Measurements from ENCODE around the gene D2HGDH. TPM values are rescaled to one million over a fixed set of nuclear protein-coding genes. Genes with fewer than 3 reads are reported as not detected.
"Not testable (repeated sequence)": the region's sequence is repeated elsewhere in the genome, so short reads cannot be mapped to it uniquely, and the experiment has no call there.

The D2HGDH gene
- total and polyA plus RNA-seq, 10 of the 15 experiments (the other 5 are each of a cell fraction or from before 2014, with no cell fraction given), result 0.52 to 32.1 (median 11.0) TPM

- POLR2A ChIA-PET; H3K79me2 ChIP-seq (ENCODE audit: control insufficient read depth, insufficient read depth, low read length); RAD21 ChIA-PET (ENCODE audit: unreplicated experiment); intact Hi-C loops (cut with micrococcal nuclease; ENCODE audit: unreplicated experiment); H3K9me3 ChIP-seq (replicated peaks; ENCODE audit: control insufficient read depth, insufficient read depth, low read length); H3K9ac ChIP-seq (ENCODE audit: control insufficient read depth, insufficient read depth, low read length); DNase-seq (ENCODE audit: low read depth, low spot score); SMC1A ChIA-PET (ENCODE audit: uncharacterized antibody, unreplicated experiment); CTCF ChIA-PET; BruUV-seq (replicated peaks); H3K4me1 ChIP-seq (ENCODE audit: control insufficient read depth, insufficient read depth, low read length); H3K27me3 ChIP-seq (replicated peaks in 1 of 2; ENCODE audit: control insufficient read depth in 2 of 2, insufficient read depth in 2 of 2, low read length in 1 of 2); H3K27ac ChIP-seq (ENCODE audit: control insufficient read depth, insufficient read depth); H3K4me2 ChIP-seq (ENCODE audit: control insufficient read depth, insufficient read depth); H2AFZ ChIP-seq (ENCODE audit: control insufficient read depth, low read depth, low read length); in situ Hi-C loops (cut with MboI); H4K20me1 ChIP-seq (ENCODE audit: control insufficient read depth, insufficient read depth); ATAC-seq; H3K4me3 ChIP-seq; FAIRE-seq: not testable (repeated sequence)
- 99% methylated on average over 15 of the region's 15 CpGs for WGBS (ENCODE audit: insufficient coverage, insufficient replicate concordance, low lambda C conversion rate, missing lambda C conversion rate)
- peaks cover 2 to 10% of the 10 kb centered on the region in 2 experiments for H3K36me3 ChIP-seq (ENCODE audit: control insufficient read depth in 2 of 2, insufficient read depth in 2 of 2, low read length in 1 of 2)
Observed at GRCh38 chr2:241743008-241743407, 8.6 kb downstream of the D2HGDH start.

- intact Hi-C loops (cut with micrococcal nuclease; ENCODE audit: unreplicated experiment), result no loop called here
- ChIA-PET RAD21 (ENCODE audit: unreplicated experiment) (no interaction called here), CTCF (no interaction called here), POLR2A (no interaction called here), SMC1A (ENCODE audit: uncharacterized antibody, unreplicated experiment) (no interaction called here)
- in situ Hi-C loops (cut with MboI), result no loop called here
- peaks cover 5% of the 10 kb centered on the region; the same call in 1 of the 2 replicates for H3K4me1 ChIP-seq (ENCODE audit: control insufficient read depth, insufficient read depth, low read length)
- TF ChIP-seq EGR1 (IDR thresholded peaks at IDR 0.05; ENCODE audit: borderline replicate concordance in 1 of 2, low read depth in 2 of 2, low read length in 2 of 2) (no peak), CHD4 (IDR thresholded peaks at IDR 0.05) (no peak), SUZ12 (IDR thresholded peaks at IDR 0.05; ENCODE audit: unreplicated experiment) (no peak), SP1 (IDR thresholded peaks at IDR 0.05; ENCODE audit: low read depth, low read length) (no peak), FOXK2 (IDR thresholded peaks at IDR 0.05) (no peak), SREBF1 (IDR thresholded peaks at IDR 0.05; ENCODE audit: low read length) (no peak), ATF2 (IDR thresholded peaks at IDR 0.05; ENCODE audit: low read length) (no peak), MAX (IDR thresholded peaks at IDR 0.05; ENCODE audit: low read depth, low read length) (no peak), LARP7 (IDR thresholded peaks at IDR 0.05) (no peak), ZBTB11 (CRISPR knock-in tag; IDR thresholded peaks at IDR 0.05) (no peak), CBFB (IDR thresholded peaks at IDR 0.05; ENCODE audit: low read depth) (no peak), PML (IDR thresholded peaks at IDR 0.05; ENCODE audit: low read length) (no peak), POU2F2 (IDR thresholded peaks at IDR 0.05; ENCODE audit: borderline replicate concordance, low read depth, low read length) (no peak), SMAD1 (IDR thresholded peaks at IDR 0.05; ENCODE audit: low read depth, partially characterized antibody) (no peak), ZSCAN29 (IDR thresholded peaks at IDR 0.05) (no peak)
- BruUV-seq (replicated peaks), result no TSS peak
- no peaks in the 10 kb centered on the region for H4K20me1 ChIP-seq (ENCODE audit: control insufficient read depth, insufficient read depth)
- DNase-seq (ENCODE audit: low read depth, low spot score) (no peak), ATAC-seq (no peak), FAIRE-seq (no peak)
- H3K4me2 ChIP-seq (ENCODE audit: control insufficient read depth, insufficient read depth), result no peak overlapping the region
- no peak overlapping the region for H2AFZ ChIP-seq (ENCODE audit: control insufficient read depth, low read depth, low read length)
- no peaks in the 10 kb centered on the region; the same call in 2 of the 3 replicates for H3K9me3 ChIP-seq (replicated peaks; ENCODE audit: control insufficient read depth, insufficient read depth, low read length)
- H3K36me3 ChIP-seq (ENCODE audit: control insufficient read depth in 2 of 2, insufficient read depth in 2 of 2, low read length in 1 of 2), result peaks cover 2 to 10% of the 10 kb centered on the region in 2 experiments
- H3K9ac ChIP-seq (ENCODE audit: control insufficient read depth, insufficient read depth, low read length), result no peak overlapping the region
- 75% methylated on average over 14 of the region's 16 CpGs for WGBS (ENCODE audit: insufficient coverage, insufficient replicate concordance, low lambda C conversion rate, missing lambda C conversion rate)
- no peak overlapping the region for H3K4me3 ChIP-seq
- peaks cover 3% of the 10 kb centered on the region; the same call in 1 of the 2 replicates for H3K79me2 ChIP-seq (ENCODE audit: control insufficient read depth, insufficient read depth, low read length)
- no peaks in the 10 kb centered on the region for H3K27me3 ChIP-seq (replicated peaks in 1 of 2; ENCODE audit: control insufficient read depth in 2 of 2, insufficient read depth in 2 of 2, low read length in 1 of 2)
- H3K27ac ChIP-seq (ENCODE audit: control insufficient read depth, insufficient read depth), result no peak overlapping the region
Observed at GRCh38 chr2:241743620-241744019, 9.2 kb downstream of the D2HGDH start.
